GM18520 (cell line): ENCODE data around the gene HRH4.

ENCODE experiments used
- ATAC-seq: cut with Tn5 transposase; IDR thresholded peaks from one replicate; pipeline ENCODE4 v1.9.1; 2021; ENCODE audit not compliant: unreplicated experiment

The HRH4 gene

DNA sequence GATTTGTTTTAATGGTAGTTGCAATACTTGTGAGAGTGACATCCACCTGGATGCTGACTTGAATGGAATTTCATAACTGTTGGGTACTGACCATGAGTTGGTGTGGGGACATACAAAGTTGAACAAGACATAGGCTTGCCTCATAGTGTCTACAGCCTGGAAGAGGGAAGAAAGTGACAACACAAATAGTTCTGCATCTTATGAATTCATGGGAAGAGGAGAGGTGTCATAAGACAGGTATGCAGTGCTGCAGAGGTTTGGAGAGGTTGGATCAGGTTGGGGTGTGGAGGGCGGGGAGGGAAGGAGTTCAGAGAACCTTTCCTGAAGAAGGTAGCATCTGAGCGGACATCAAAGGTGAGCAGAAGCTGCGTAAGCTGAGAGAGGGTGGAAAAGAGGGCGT is 44.0 kb downstream of the HRH4 start:
- no peak for ATAC-seq

GRCh38 chr18:24506175-24506574 is 45.7 kb downstream of the HRH4 start:
- ATAC-seq = no peak

- no peak for ATAC-seq
Observed at GRCh38 chr18:24509435-24509834, 49.0 kb downstream of the HRH4 start.

- no peak for ATAC-seq
Observed at GRCh38 chr18:24514439-24514838, 54.0 kb downstream of the HRH4 start.

DNA sequence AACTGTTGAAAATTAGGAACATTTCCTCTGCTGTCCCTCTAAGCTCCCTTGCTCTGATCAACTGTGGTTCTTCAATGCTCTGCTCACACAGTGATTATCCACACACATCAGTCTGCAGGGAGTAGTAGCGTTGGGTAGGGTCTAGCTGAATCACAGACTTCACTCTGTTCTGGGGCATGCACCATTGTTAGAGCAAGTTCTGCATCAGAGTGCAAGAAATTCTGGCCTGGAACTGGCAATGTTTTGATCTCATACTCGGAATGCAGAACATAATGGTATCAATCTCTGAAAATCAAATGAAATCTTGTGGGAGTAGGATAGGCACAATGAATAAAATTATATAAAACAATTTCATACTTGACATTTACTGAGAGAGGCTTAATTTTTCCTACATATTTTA is 55.3 kb downstream of the HRH4 start:
- no peak for ATAC-seq

DNA sequence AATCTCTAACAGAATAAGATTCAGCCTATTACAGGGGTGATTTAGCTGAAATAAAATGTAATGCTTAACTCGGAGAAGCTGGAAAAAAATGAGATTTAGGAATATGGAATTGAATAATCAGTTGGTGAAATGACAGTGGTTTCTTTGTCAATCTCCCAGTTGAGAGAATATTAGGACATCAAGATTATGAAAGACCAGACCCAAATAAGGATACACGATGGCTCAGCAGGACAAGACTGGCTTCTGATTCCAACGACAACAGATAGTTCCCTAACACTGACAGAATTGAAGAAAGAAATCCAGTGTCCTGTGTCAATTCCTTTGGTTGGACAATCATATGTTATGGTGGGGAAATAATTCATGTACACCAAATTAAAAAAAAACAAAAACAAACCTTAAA is 55.8 kb downstream of the HRH4 start:
- ATAC-seq = no peak

- ATAC-seq = no peak
Observed at GRCh38 chr18:24517554-24517953, 57.1 kb downstream of the HRH4 start.

DNA sequence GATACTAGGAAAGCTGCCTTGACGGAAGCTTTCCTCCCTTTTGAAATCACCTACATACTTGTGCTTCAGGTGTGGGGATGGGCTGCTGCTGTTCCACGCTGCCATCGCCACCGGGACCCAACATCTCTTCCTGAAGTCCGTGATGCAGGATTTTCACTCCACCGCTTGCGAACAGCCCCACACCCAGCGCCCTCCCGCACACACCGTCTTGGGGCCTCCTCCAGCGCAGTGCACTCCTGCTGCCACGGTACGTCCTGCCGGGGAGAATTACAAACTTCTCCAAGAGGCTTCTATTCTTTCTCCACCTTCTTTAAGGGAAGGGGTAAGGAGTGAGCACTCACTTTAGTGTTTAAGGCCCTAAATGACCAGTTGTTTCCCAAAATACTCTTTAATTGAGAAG is 58.2 kb downstream of the HRH4 start:
- no peak for ATAC-seq
